GM21576 (cell line): ENCODE measurements around the gene PDZD2.
"Not testable (repeated sequence)": the region's sequence is repeated elsewhere in the genome, so short reads cannot be mapped to it uniquely, and the experiment has no call there.

Experiments used
- ATAC-seq: cut with Tn5 transposase; IDR thresholded peaks from one replicate; pipeline ENCODE4 v1.9.1; 2021; ENCODE audit warnings: mild to moderate bottlenecking, moderate library complexity; ENCODE audit not compliant: unreplicated experiment

The PDZD2 gene

DNA sequence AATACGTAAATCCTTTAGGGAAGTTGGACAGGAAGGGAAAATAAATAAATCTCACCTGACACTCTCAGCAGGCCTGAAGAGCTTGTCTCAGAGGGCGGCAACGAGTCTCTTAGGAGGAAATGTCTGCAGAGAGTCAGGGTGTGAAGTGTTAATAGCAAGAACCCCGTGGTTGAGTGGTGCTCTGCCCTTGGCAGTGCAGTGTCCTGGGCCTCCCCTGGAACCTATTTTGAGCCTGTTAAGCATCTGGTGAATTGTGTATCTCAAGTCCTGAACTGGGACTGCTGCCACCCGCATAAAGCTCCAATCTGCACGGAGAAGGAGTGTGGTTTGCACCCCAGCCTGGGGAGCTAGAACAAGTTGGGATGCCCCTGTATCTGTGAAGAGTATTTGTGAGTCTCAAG is 323.4 kb downstream of the PDZD2 start:
- no peak for ATAC-seq

DNA sequence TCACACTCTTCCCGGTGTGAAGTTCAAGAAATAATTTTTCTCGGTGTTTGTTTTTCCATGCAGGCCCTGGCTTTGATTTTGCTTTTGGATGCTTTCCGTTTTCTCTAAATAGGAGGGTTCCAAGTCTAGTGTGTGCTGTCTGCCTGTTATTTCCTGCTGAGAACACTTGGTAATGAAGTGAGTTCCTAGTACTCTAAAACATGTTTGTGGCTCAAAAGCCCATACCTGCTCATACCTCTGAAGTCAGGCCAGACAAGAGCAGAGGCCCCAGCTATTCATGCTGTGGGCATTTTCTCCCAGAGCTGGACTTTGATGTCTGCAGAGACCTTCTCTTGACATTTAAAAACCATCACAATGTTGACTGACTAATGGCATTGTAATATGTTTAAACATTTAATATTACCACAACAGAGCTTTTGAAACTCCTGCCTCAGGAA is 324.0 kb downstream of the PDZD2 start:
- ATAC-seq, result no peak

DNA sequence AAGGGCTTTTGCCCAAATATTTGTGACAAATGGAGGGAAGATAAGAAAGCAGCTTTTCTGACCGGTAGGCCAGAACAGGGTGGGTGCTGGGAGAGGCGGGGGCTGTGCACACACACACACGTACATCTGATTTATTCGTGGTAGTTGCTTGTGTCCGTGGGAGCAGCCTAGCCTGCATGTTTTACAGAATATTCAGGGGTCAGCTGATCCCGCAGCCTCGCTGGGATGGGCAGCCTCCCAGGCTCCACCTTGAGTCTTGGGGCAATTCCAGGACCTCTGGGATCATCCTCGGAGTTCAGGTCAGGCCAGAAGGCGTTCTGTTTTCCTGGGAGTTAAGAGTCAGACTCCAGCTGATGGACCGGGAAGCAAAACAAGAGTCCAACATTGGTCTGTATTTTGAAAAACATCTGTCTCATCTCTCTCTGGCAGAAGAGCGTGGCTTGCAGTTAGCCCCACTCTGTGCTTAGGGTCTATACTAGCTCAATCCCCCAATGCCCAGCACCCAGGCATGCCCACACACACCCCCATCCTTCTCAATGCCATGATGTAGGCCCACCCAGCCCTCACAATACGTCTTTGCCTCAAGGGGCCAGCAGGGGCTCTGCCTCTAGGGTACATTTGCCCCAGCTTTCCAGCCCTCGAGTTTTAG is 324.6 kb downstream of the PDZD2 start:
- ATAC-seq, result no peak

DNA sequence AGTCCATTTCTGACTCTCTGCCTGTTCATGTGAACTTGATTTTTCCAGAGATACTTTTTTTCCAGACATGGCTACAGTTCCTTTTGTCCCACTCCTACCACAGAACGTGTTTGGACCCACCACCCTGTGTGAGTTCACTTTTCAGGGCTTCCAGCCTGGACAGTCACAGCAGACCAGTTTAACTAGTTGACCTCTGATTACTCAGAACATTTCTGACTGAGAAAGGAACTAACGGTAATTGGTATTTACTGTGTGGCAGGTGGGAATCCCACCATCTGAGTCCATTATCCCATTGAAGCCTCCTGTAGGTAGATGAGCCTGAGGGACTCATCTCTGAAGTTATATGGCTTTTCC is 325.1 kb downstream of the PDZD2 start:
- ATAC-seq, result no peak

DNA sequence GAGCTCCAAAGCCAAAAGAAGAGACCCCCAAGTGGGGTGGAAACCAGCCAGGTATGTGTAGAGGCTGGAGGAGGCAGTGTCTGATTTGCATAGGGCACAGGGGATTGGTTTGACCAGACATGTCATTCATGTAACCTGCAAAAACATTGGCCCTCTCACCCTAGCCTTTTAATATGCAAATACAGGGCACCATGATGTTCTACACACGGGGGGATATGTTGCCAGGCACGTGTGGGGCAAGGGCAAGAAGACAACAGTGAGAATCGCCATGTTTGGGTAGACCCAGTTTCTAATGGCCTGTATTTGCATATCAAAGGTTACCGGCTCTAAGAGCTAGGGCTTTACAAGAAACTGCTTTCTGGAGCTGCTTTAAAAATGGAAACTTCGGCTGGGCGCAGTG is 326.3 kb downstream of the PDZD2 start:
- no peak for ATAC-seq

DNA sequence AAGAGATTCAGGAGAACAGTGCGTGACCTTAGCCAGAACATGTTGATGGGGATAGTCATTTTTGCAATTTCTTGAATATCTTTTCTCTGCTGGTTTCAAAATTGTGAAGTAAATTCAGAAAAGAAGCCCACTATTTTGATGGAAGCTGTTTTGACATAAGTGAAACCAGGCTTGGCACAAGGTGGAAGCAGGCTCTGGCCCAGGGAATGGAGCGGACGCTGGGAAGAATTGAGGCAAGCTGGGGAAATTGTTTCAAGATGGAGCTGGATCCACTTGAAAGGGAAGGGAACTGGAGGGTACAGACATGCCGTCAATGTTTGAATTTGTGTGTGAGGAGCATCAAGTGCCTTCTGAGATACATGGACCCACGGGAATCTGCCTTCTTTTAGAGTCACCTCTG is 328.0 kb downstream of the PDZD2 start:
- ATAC-seq, result no peak

DNA sequence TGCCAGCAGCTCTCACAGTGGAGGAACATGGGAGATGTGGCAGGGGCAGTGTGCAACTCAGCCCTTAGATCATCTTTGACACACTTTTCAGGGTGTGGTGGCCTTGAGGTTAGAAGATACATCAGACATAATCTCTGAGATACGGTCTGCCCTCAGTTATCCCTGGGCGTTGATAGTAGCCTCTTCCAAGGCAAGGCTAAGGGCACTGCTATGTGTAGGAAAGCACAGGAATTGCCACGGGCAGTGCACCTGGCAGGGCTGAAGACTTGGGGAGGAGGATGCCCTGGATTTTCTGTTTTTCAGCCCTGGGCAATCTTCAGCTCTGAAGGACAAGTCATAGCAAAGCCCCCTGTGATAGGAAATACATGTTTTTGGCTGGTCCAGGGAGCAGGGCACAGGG is 328.5 kb downstream of the PDZD2 start:
- no peak for ATAC-seq

DNA sequence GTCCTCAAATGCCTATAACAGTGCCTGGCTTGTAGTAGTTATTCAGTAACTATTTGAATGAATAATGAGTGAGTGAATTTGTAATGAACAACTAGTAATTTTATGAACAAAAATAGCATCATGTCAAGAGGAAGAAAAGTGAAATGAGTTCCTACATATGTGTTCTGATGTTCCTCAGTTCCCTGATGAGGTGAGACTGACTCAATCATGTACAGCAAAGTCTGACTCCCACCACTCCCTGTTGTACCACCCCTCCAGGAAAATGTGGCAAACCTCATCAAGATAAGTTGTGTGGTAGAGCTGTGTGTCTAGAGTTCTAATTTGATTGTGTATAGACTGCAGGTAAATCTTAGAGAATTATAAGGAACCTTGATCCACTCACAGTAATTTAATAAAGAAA is 333.6 kb downstream of the PDZD2 start:
- ATAC-seq, result no peak

DNA sequence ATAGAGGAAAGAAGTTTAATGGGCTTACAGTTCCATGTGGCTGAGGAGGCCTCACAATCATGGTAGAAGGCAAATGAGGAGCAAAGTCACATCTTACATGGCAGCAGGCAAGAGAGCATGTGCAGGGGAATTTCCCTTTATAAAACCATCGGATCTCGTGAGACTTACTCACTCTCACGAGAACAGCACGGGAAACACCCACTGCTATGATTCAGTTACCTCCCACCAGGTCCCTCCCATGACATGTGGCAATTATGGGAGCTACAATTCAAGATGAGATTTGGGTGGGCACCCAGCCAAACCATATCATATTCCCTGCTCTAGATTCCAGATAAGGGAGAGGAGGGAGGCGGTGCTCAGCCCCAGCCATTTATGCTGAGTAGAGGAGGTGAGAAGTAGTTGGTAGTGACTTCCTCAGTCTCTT is 336.3 kb downstream of the PDZD2 start:
- ATAC-seq, result not testable (repeated sequence)

DNA sequence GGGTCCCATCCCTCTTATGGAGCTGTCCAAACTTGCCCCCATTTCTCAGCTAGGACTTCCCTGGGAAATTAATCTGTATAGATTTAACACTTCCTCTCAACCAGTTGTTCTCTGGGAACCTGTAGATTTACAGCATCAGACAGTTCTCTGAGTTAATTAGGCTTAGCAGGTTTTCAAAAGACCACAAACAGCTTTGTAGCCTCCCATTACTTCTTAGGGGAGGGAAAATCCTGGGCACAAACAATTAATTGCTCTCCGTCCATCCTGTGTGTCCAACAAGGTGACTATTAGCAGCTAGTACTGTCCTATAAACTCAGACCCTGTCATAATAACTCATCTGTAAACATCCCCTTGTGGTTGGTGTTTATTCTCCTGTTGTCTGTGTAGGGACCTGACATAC is 337.2 kb downstream of the PDZD2 start:
- ATAC-seq, result no peak

DNA sequence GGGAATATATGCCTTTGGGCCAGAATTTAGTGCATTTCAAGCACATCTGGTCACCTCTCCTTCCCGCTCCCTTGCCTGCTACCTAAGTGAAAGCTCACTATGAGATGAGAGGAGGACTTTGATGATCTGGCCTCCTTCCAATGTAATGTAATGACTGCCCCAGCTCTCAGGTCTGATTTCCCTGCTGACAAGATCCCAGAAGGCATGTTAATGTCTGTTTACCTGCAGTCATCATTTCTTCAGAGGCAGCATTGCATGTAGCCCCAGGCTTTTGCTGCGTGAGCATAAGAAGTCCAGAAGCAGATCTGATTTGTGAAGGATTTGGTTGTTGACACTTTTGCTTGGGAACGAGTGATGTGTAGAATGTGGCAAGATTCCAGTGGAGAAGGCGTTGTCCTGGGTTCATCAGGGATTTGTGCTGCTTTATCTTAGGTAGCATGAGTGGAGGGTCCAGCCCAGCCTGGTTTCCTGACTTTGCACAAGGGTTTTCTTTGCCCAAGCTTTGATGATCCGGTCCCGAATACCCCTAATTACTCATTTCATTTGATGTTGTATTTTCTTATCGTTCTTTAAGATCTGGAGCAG is 342.5 kb downstream of the PDZD2 start:
- no peak for ATAC-seq

DNA sequence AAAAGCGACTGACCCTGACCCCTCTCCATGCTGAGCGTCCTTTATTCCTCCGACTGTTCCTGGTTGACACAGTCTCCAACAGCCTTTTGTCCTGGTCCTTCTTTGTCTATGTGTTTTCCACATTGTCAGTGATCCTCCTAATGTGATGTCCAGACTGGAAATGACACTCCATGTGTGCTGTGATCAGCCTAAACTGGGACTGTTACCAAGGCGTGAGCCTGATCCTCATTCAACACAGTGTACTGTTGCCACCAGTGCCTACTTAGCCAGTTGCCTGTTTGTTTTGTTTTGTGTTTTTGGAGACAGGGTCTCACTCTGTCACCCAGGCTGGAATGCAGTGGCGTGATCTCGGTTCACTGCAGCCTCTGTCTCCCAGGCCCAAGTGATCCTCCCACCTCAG is 343.1 kb downstream of the PDZD2 start:
- no peak for ATAC-seq

DNA sequence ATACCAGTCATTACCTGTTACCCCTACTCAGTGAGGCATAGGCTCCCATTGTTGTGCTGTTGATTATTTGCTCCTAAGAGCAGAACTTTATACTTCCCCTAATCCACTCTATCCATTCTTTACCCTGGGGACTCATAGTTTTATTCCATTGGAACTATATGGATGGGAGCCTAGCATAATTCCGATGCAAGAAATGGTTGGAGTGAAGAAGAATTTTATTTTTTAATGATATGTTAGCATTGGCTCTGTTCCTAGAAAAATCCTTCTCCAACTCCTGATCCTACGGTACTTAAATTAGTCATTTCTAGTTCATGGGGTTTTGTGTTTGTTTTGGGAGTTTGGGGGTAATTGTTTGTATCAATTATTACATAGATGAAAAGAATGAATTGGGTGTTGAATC is 343.7 kb downstream of the PDZD2 start:
- ATAC-seq, result no peak

DNA sequence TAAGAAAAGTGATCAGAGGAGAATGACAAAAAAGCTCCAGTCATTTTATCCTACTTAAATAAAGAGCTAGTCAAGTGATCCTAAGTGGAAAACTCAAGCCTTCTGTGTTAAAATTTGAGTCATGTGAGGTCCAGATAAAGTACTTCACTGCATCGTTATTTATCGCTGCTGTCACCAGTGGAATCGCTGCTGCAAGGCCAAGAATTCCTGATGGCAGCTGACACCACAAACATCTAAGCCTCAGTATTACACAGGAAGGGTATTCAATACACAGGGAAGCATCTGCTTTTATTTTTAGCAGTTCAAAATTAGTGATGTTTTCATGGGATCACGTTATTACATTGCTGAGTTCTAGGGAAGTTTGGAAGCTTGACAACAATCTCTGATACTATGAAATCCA is 344.9 kb downstream of the PDZD2 start:
- ATAC-seq, result no peak

DNA sequence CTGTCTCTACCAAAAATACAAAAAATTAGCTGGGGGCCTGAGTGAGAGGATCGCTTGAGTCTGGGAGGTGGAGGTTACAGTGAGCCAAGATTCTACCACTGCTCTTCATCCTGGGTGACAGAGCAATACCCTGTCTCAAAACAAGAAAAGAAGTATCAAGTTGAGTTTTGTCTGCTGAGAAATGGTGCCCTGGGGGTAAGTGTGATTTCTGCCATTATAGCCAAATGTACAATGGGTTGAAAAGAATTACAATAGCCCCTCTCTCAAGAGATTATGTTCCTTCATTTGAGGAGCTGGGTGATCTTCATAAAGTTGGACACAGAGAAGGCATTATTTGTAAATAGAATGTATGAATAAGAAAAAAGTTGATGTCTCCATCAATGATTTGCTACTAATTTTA is 345.8 kb downstream of the PDZD2 start:
- no peak for ATAC-seq

DNA sequence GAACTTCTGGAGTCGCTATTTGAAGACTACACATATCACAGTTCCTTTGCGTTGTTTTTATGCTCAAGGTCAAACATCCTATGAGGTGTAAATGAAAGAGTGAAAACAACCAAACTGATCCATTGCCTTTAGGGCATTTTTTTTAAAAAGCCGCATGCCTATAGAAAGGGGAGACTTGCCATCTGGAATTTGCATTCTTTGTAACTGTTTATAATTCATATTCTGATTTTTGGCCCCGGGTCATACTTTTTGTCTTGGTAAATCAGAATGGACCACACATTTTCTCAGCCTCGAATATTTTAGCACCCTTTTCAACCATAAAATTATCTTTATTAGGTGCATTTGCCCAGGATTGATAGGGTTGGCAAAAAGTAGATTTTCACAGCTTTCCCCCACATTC is 347.2 kb downstream of the PDZD2 start:
- ATAC-seq, result no peak

DNA sequence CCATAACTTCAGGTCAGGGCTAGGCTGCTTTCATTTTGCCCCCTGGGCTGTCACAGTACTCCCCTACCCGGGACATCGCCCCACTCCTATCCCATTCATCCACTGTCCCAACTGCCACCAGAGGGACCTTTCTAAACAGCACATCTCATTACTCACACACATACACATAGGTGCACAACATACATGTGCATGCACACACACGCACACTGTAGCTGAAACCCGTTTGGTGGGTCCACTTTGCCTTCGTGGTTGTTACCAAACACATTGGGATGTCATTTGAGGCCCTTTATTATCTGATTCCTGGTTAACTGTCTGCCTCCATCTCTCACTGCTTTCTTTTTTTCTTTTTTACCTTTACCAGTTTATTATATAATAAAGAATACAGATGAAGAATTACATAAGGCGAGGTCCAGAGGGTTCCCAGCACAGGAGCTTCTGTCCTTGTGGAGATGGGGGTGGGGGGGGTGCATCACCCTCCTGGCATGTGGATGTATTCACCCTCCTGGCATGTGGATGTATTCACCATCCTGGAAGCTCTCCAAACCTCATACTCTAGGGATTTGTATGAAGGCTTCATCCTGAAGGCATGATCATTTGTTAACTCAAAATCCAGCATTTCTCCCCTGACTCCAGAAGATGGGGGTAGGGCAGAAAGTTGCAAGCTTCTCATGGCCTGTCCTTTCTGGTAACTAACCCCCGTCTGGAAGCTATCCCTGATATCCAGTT is 349.2 kb downstream of the PDZD2 start:
- no peak for ATAC-seq

DNA sequence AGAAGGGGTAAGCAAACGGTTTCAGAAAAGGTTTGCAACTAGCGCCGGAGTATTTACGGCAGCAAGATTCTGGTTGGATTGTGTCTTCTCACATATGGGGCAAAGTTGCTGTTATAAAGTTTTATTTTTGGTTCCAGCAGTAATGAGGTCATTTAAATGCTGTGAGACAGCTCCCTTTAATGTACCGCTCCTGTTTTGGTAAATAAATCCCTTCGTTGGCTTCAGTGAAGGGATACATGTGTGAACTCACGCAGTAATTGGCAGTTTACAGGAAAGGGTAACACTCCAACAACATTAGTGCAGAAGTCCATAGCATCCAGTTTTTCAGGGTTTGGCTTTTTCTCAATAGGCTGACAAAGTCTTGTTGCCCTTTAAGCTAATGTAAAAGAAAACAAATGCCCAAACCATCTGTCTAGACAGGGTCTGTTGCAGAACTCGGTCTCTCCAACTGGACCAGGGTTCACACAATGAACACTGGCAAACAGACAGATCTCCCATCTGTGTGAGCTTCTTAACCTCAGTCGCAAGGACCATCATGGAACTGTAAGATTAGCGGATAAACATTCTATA is 351.2 kb downstream of the PDZD2 start:
- no peak for ATAC-seq

DNA sequence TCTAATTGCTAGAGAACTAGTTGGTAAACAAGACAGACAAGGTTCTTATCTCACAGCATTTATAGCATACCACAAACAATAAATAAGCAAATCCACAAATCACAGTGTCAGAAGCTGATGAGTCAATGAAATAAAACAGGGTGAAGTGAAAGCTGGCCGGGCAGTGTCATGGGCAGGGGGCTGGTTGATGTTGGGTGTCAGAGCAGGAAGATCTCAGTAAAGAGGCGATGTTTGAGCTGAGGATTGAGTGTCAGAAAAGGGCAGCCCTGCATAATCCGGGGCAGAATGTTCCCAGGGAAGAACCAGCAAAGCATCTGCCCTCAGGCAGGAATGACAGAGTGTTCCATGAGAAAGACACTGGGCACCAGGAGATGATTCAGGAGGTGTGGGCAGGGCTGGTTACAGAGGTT is 351.8 kb downstream of the PDZD2 start:
- ATAC-seq, result no peak

DNA sequence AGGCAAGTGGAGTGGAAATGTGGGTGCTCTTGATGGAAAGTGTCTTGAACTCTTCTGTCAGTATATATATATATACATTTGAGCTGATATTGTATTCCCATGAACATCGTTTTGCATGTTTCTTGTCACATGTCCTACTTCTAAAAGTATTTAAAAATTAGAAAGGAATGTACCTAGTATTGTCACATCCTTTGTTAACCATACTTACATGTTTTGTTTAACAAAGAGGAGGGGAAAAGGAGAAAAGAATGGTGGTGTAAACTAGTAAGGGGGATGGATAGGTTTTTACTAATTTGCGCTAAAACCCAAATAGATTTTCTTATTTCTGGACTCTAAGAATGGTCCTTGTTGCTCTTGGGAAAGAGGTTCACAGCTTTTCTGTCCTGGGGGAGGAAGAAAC is 353.4 kb downstream of the PDZD2 start:
- ATAC-seq, result no peak

DNA sequence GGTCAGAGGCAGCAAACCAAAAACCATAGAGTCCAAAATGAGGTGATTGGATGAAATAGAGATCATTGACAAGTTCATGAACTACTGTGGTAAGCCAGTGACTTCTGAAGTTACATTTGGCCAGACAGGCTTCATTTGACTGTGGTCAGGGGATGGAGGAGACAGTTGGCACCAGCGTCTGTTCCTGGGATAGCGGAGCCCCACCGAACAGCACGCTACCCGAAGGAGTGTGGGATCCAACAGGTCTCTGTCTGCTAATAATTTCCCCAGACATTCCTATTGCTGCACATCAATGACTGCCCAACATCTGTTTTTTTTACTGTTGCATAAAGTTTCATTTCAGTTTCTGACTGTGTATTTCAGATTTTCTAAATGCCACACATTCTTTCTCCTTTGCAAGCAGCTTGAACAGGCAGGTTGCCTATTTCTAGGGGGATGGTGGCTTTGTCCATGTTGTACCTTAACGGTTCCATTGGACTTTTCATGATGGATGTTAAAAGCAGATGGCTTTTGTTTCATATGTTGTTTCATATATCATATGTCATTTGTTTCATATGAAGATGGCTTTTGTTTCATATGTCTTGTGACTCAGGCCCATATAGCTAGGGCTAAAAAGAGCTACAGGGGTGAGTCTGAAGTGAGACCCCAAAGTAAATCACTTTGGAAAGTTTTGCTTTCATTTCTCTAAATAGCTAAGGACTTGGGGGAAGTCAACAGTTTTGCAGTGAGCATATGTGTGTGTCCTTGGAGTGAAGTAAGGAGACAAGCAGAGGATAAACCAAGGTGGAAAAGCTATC is 354.4 kb downstream of the PDZD2 start:
- no peak for ATAC-seq
